ENCODE measurements around the gene PLXNA2.

Gene PLXNA2

GRCh38 chr1:208129487-208129886 is 114.7 kb downstream of the PLXNA2 start:
- no peak overlapping the region for H3K27ac ChIP-seq
- POLR2A ChIA-PET (ENCODE audit: low non-redundant PET): no interaction called here
- no peak for TF ChIP-seq CTCF (conservative IDR thresholded peaks at IDR 0.05; ENCODE audit: low read depth)
- CTCF ChIA-PET: interaction anchor here (0.7 to 1.4 kb wide), 3 partner anchors 109 to 129 kb away, joined by 4 to 7 read pairs (median 4); no protein-coding TSS in a partner anchor
- DNase-seq (ENCODE audit: low spot score): no peak

- DNase-seq (ENCODE audit: low spot score): no peak
- ChIA-PET POLR2A (ENCODE audit: low non-redundant PET) (no interaction called here), CTCF (interaction anchor here (0.6 to 1.4 kb wide), 3 partner anchors 101 to 116 kb away, joined by 3 to 7 read pairs (median 4); no protein-coding TSS in a partner anchor)
- H3K27ac ChIP-seq: no peak overlapping the region
- no peak for TF ChIP-seq CTCF (conservative IDR thresholded peaks at IDR 0.05; ENCODE audit: low read depth)
Observed at GRCh38 chr1:208129060-208129459, 115.1 kb downstream of the PLXNA2 start.

GRCh38 chr1:208127792-208128529 is 116.2 kb downstream of the PLXNA2 start:
- H3K27ac ChIP-seq: no peak overlapping the region
- TF ChIP-seq CTCF (conservative IDR thresholded peaks at IDR 0.05; ENCODE audit: low read depth): no peak
- DNase-seq (ENCODE audit: low spot score): no peak
- POLR2A ChIA-PET (ENCODE audit: low non-redundant PET): no interaction called here
- CTCF ChIA-PET: interaction anchor here (0.6 kb wide), 1 partner anchor 1149 kb away, joined by 5 read pairs; no protein-coding TSS in a partner anchor

GRCh38 chr1:208127284-208127683 is 116.9 kb downstream of the PLXNA2 start:
- ChIA-PET POLR2A (ENCODE audit: low non-redundant PET) (no interaction called here), CTCF (interaction anchor here (0.6 kb wide), 1 partner anchor 1148 kb away, joined by 5 read pairs; no protein-coding TSS in a partner anchor)
- no peak for TF ChIP-seq CTCF (conservative IDR thresholded peaks at IDR 0.05; ENCODE audit: low read depth)
- H3K27ac ChIP-seq: no peak overlapping the region
- DNase-seq (ENCODE audit: low spot score): no peak

DNA sequence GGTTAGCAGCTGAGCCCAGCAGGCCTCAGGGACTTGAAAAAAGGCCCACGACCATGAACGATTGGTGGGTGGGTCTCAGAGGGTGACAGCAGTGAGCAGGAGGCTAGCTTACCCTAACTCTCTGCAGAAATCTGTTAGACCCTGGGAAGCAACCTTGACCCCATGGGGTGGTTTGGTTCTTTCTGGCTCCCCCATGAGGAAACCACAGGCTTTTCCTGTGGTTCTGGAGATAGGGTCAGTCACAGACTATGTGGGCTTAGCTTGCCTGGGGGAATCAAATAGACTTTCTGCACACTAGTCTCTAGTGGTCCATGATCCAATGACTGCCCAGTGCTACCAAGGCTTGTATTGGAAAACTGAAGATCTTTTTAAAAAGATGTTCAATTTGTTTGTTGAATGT is 118.1 kb downstream of the PLXNA2 start:
- ChIA-PET CTCF (no interaction called here), POLR2A (ENCODE audit: low non-redundant PET) (no interaction called here)
- no peak for DNase-seq (ENCODE audit: low spot score)
- TF ChIP-seq CTCF (conservative IDR thresholded peaks at IDR 0.05; ENCODE audit: low read depth): no peak
- H3K27ac ChIP-seq: no peak overlapping the region

DNA sequence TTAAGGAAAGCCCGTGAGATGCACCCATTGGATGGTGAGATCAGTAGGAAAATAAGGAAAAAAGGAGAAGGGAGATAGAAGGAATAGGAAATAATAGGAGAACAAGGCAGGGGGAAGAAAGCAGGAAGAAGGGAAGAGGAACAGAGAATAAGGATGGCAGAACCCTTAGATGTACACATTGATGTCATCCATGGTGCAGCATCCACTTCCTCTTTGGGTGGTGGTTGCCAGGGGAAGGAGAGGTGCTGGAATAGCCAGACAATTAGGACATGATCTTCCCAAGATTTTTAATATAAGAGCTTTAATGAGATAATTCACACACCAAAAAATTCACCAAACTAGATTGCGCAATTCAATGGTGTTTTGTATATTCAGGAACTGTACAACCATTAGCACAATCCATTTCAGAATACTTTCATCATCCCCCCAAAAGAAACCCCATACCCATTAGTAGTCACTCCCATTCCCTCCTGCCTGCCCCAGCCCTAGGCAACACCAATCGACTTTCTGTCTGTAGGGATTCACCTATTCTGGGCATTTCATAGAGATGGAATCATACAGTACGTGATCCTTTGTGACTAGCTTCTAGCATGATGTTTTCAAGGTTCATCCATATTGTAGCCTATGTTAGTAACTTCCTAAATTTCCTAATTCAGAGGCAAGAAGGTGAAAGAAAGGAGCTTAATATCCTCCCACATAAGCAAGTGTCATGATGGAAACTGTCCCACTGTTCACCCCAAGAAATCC is 121.4 kb downstream of the PLXNA2 start:
- no peak overlapping the region for H3K27ac ChIP-seq
- ChIA-PET POLR2A (ENCODE audit: low non-redundant PET) (no interaction called here), CTCF (interaction anchor here (0.6 to 1.3 kb wide), 4 partner anchors 90 to 129 kb away, joined by 3 to 4 read pairs (median 3); no protein-coding TSS in a partner anchor)
- TF ChIP-seq CTCF (conservative IDR thresholded peaks at IDR 0.05; ENCODE audit: low read depth): no peak
- DNase-seq (ENCODE audit: low spot score): no peak

Measured in RWPE1 (cell line).